Pancreas (tissue), 10 donors: ENCODE measurements around the gene CYYR1. TPM values are rescaled to one million over a fixed set of nuclear protein-coding genes. Genes with fewer than 3 reads are reported as not detected.
A peak's percentile ranks its signal among the peaks of the same experiment; 100 is the strongest.

Source experiments
- ATAC-seq, 4 donors: fragments of 200-7000 bp; cut with Tn5 transposase; one replicate each; pipeline versions ENCODE4 v1.8.0 to v1.9.1; 2020; ENCODE audit warnings: mild to moderate bottlenecking in 4 of 4, moderate library complexity in 4 of 4
- DNase-seq, 6 donors: peaks; one replicate each; pipeline ENCODE4 v3.0.0-alpha.2; 2020
- FAIRE-seq: peaks from 2 replicates; lab custom pipeline; 2012; peaks lifted over from hg19 to GRCh38; lab: Jason Lieb, UNC
- H3K27ac ChIP-seq, 4 donors: fragments of 200-600 bp; sonication (generic); 1 replicate in 3 of 4; 2 replicates in 1 of 4; pipeline versions ENCODE4 v1.5.0 to v1.8.0; 2020
- H3K27me3 ChIP-seq, 4 donors: fragments of 200-600 bp; one replicate each; pipeline ENCODE4 v1.8.0; 2021
- H3K36me3 ChIP-seq, 3 donors: fragments of 200-600 bp; sonication (generic) in 1 of 3; one replicate each; pipeline versions ENCODE4 v1.5.0 to v1.8.0; 2020 to 2021
- H3K4me1 ChIP-seq, 3 donors: fragments of 200-600 bp; one replicate each; pipeline ENCODE4 v1.8.0; 2021
- H3K4me3 ChIP-seq, 4 donors: fragments of 200-600 bp; sonication (generic) in 2 of 4; one replicate each; pipeline versions ENCODE4 v1.5.0 to v1.8.0; 2020 to 2021
- H3K9me3 ChIP-seq, 4 donors: fragments of 200-600 bp; one replicate each; pipeline ENCODE4 v1.8.0; 2021
- WGBS, 2 donors: extraction: QIAGEN DNeasy Blood & Tissue Kit; methylation state at CpG; one replicate each; pipeline ENCODE4 v1.1.7; 2013; 5-methylcytosine and 5-hydroxymethylcytosine counted together
- intact Hi-C, 3 donors: fragments of 100-400 bp; cut with DNase I; formaldehyde crosslinking; loops; one replicate each; pipeline versions ENCODE4 v1.11.1 to v1.14.2; 2022
- polyA plus RNA-seq, 2 donors: library from polyadenylated mRNA; stranded (reverse); fragments of 200-250 nt; gene quantifications; one replicate each; pipeline ENCODE4 v1.2.3, GENCODE V29; 2013
- total RNA-seq, 6 donors: library from RNA; stranded (reverse); fragmentation: NEBNext Ultra II Directional in 4 of 6; extraction: Animal tissue kit (Norgen Biotek cat#: 25700) in 4 of 6; gene quantifications; one replicate each; pipeline versions ENCODE4 v1.2.1 to v1.2.4, GENCODE V29; 2021 to 2023
- TF ChIP-seq, protein P1 (sequence below), 4 donors: fragments of 200-600 bp; sonication (generic) in 3 of 4; IDR thresholded peaks; one replicate each; pipeline versions ENCODE4 v1.5.0 to v1.8.0; 2021; ENCODE audit warnings: antibody characterized with exemption in 4 of 4
- donor health status: healthy with polysubstance abuse.
- donor health status: DM: no; HTN: no; CAD: no; lungs with moderate emphysema.
- donor health status: DM: no; HTN: no; CAD: no.
- donor health status: control.
- donor health status: control.
- donor health status: Bipolar disorder and iron deficiency.
- donor health status: DM: yes; HTN: yes; CAD: no.
- donor health status: DM: no; HTN: no; CAD: no.
- donor health status: DM: no; HTN: no; CAD: no.
- donor health status: DM: yes; HTN: yes; CAD: no.

The CYYR1 gene
- total and polyA plus RNA-seq, 8 donors: 2.2 to 8.1 (median 4.0) TPM

DNA sequence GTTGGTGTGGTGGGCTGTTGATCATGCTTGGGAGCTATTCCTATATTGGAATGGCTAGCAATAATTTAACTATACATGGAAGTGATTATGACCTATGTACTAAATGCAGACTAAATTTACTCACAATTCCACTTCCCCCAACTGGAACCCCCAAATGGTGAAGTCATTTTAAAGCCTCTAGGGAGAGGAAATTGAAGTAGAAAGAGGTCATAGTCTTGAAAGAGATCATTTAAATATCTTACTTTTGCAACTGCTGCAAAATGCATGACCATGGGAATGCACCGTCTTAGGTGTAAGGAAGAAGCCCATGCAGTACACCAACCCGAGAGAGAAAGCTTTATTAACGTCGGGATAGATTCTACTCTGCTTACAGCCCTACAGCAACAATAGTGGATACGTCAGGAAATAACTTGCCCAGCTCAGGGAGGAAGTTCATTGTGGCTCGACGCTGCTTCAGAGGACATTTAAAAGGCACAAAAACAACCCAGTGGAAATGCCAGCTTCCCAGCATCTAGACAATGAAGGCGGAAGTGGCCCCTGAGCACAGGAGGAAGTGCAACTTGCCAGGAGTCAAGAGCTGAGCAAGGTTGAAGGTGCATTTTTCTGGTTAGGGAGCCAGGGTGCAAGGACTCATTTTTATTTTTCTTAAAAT is 26.5 kb downstream of the CYYR1 start:
- H3K27me3 ChIP-seq: no peaks in the 10 kb centered on the region
- FAIRE-seq (no peak), ATAC-seq (peak in 2 of 4 donors; percentile 44 to 46), DNase-seq (peak in 1 of 6 donors; percentile 18)
- intact Hi-C loops: no loop called here
- no peak overlapping the region for H3K27ac ChIP-seq
- H3K4me1 ChIP-seq: no peaks in the 10 kb centered on the region
- TF ChIP-seq, protein P1, sequence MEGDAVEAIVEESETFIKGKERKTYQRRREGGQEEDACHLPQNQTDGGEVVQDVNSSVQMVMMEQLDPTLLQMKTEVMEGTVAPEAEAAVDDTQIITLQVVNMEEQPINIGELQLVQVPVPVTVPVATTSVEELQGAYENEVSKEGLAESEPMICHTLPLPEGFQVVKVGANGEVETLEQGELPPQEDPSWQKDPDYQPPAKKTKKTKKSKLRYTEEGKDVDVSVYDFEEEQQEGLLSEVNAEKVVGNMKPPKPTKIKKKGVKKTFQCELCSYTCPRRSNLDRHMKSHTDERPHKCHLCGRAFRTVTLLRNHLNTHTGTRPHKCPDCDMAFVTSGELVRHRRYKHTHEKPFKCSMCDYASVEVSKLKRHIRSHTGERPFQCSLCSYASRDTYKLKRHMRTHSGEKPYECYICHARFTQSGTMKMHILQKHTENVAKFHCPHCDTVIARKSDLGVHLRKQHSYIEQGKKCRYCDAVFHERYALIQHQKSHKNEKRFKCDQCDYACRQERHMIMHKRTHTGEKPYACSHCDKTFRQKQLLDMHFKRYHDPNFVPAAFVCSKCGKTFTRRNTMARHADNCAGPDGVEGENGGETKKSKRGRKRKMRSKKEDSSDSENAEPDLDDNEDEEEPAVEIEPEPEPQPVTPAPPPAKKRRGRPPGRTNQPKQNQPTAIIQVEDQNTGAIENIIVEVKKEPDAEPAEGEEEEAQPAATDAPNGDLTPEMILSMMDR (IDR thresholded peaks at IDR 0.05): no peak
- no peak overlapping the region for H3K4me3 ChIP-seq
- 72 to 79% methylated on average over 8 of the region's 8 CpGs for WGBS, 2 donors
- no peaks in the 10 kb centered on the region for H3K36me3 ChIP-seq
- no peaks in the 10 kb centered on the region for H3K9me3 ChIP-seq

DNA sequence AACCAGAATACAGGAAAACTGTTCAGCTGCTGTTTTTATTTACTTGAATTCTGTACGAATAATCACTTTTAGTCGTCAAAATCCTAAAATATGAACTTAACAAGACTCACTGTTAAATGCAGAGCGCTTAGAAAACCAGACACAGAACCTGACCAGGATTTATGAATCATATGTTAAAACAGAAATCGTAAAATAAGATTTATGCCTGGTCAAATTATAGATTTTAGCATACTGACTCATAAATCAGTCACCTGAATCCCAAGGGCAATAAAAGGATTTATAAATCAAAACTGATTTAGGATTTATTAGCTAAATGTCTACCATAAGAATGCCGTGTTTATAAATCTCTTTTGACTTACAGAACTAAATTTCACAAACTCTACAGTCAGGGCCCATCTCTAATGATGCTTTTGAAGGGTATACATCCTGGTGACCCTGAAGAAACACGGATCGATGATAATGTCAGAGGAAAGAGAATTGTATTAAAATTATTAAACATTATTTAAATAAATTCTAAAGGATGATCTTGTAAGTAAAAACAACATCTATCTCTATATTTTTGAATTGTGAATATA is 28.8 kb downstream of the CYYR1 start:
- no peak overlapping the region for H3K27ac ChIP-seq
- FAIRE-seq: no peak
- intact Hi-C loops: no loop called here
- H3K36me3 ChIP-seq: no peaks in the 10 kb centered on the region
- no peak for ATAC-seq
- DNase-seq: no peak
- H3K9me3 ChIP-seq: no peaks in the 10 kb centered on the region
- no peaks in the 10 kb centered on the region for H3K27me3 ChIP-seq
- TF ChIP-seq, protein P1 (IDR thresholded peaks at IDR 0.05): no peak
- no peaks in the 10 kb centered on the region for H3K4me1 ChIP-seq
- 72 to 73% methylated on average over 7 of the region's 7 CpGs for WGBS, 2 donors
- H3K4me3 ChIP-seq: no peak overlapping the region

DNA sequence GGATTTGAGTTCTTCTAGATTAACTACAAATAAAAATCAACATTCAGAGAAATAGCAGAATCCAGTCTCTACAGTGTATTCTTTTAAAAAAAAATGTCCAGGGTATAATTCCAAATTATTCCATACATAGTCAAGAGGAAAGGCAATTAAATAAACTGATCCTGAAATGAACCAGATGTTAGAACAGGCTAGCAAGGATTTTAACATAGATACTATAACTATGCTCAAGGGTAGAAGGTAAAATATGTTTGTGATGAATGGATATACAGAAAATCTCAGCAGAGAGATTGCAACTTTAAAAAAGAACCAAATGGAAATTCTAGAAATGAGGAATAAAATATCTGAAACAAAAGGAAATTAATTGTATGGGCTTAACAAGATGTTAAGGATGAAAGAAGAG is 32.4 kb downstream of the CYYR1 start:
- H3K4me1 ChIP-seq: no peaks in the 10 kb centered on the region
- ATAC-seq (no peak), DNase-seq (no peak), FAIRE-seq (no peak)
- no peak overlapping the region for H3K4me3 ChIP-seq
- no peaks in the 10 kb centered on the region for H3K9me3 ChIP-seq
- H3K27me3 ChIP-seq: no peaks in the 10 kb centered on the region
- intact Hi-C loops: no loop called here
- no peak overlapping the region for H3K27ac ChIP-seq
- H3K36me3 ChIP-seq: no peaks in the 10 kb centered on the region
- TF ChIP-seq, protein P1 (IDR thresholded peaks at IDR 0.05): no peak

DNA sequence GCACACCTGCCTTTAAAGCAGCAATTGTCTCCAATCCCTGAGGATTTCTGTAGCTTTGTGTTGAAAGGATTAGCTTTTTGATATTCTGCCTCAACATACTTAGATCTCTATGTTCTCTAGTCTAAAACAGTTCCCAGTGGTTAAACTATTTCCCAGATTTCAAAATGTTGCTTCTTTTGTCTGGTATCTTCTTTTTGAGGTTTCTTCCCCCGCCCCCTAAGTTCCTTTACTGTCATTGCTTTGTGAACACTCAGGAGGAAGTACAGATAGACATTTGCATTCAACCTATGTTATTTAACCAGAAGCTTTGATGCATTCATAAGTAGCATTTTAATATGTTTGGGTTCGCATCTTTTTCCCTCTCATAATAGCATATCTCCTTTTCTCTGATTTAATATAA is 33.5 kb downstream of the CYYR1 start:
- Histone ChIP-seq H3K4me3 (no peak overlapping the region), H3K4me1 (no peaks in the 10 kb centered on the region), H3K36me3 (no peaks in the 10 kb centered on the region), H3K27me3 (no peaks in the 10 kb centered on the region), H3K9me3 (no peaks in the 10 kb centered on the region), H3K27ac (no peak overlapping the region)
- FAIRE-seq: no peak
- TF ChIP-seq, protein P1 (IDR thresholded peaks at IDR 0.05): no peak
- DNase-seq: no peak
- ATAC-seq: no peak
- intact Hi-C loops: no loop called here
- WGBS, 2 donors: 78 to 94% methylated on average over 2 of the region's 2 CpGs

DNA sequence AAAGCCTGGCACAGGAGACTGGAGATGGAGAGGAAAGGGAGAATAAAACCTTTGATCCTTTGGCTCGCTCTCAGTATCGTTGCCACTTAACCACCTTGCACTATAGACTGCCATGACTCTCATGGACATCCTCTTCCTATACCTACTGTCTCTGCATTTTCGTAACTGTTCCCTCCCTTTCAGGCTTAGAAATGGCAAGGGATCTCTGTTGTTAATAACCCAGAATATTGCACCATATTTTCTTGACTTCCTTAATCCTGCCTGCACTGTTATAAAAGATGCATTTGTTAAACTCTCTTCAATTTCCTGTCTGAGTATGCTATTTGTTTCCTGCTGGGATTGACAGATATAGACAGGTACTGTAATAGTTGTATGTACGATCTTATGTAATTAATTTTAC is 38.6 kb downstream of the CYYR1 start:
- intact Hi-C loops: no loop called here
- no peaks in the 10 kb centered on the region for H3K9me3 ChIP-seq
- no peaks in the 10 kb centered on the region for H3K4me1 ChIP-seq
- no peaks in the 10 kb centered on the region for H3K36me3 ChIP-seq
- H3K27me3 ChIP-seq: no peaks in the 10 kb centered on the region
- H3K27ac ChIP-seq: no peak overlapping the region
- TF ChIP-seq, protein P1 (IDR thresholded peaks at IDR 0.05): no peak
- no peak for ATAC-seq
- FAIRE-seq: no peak
- no peak overlapping the region for H3K4me3 ChIP-seq
- no peak for DNase-seq
- WGBS, 2 donors: 59 to 62% methylated on average over 4 of the region's 4 CpGs
